ENCODE results near the gene SEPSECS.
"Not testable (repeated sequence)": the region's sequence is repeated elsewhere in the genome, so short reads cannot be mapped to it uniquely, and the experiment has no call there.

The SEPSECS gene

GRCh38 chr4:25109511-25109910, 50.7 kb downstream of the SEPSECS start:
- DNase-seq (ENCODE audit: low spot score): no peak

GRCh38 chr4:25108556-25108955, 51.7 kb downstream of the SEPSECS start:
- no peak for DNase-seq (ENCODE audit: low spot score)

- no peak for DNase-seq (ENCODE audit: low spot score)
Measured at GRCh38 chr4:25107827-25108516, 52.3 kb downstream of the SEPSECS start.

GRCh38 chr4:25106363-25107151, 53.7 kb downstream of the SEPSECS start:
- DNase-seq (ENCODE audit: low spot score): no peak

GRCh38 chr4:25104591-25104990, 55.7 kb downstream of the SEPSECS start:
- no peak for DNase-seq (ENCODE audit: low spot score)

GRCh38 chr4:25103418-25103817, 56.8 kb downstream of the SEPSECS start:
- DNase-seq (ENCODE audit: low spot score): no peak

GRCh38 chr4:25101836-25102235, 58.4 kb downstream of the SEPSECS start:
- no peak for DNase-seq (ENCODE audit: low spot score)

GRCh38 chr4:25100710-25101109, 59.5 kb downstream of the SEPSECS start:
- no peak for DNase-seq (ENCODE audit: low spot score)

GRCh38 chr4:25100021-25100555, 60.2 kb downstream of the SEPSECS start:
- DNase-seq (ENCODE audit: low spot score): no peak

GRCh38 chr4:25098964-25099891, 61.0 kb downstream of the SEPSECS start:
- peak; percentile 56 for DNase-seq (ENCODE audit: low spot score)

GRCh38 chr4:25096981-25097443, 63.2 kb downstream of the SEPSECS start:
- DNase-seq (ENCODE audit: low spot score): no peak

GRCh38 chr4:25096251-25096980, 63.8 kb downstream of the SEPSECS start:
- DNase-seq (ENCODE audit: low spot score): no peak

GRCh38 chr4:25095837-25096236, 64.4 kb downstream of the SEPSECS start:
- DNase-seq (ENCODE audit: low spot score): no peak

GRCh38 chr4:25092139-25092538, 68.1 kb downstream of the SEPSECS start:
- no peak for DNase-seq (ENCODE audit: low spot score)

- DNase-seq (ENCODE audit: low spot score): peak; percentile 63
Measured at GRCh38 chr4:25090516-25090915, 69.7 kb downstream of the SEPSECS start.

GRCh38 chr4:25089051-25089763, 71.0 kb downstream of the SEPSECS start:
- DNase-seq (ENCODE audit: low spot score): no peak

- no peak for DNase-seq (ENCODE audit: low spot score)
Measured at GRCh38 chr4:25088093-25088952, 71.9 kb downstream of the SEPSECS start.

GRCh38 chr4:25085671-25086070, 74.6 kb downstream of the SEPSECS start:
- no peak for DNase-seq (ENCODE audit: low spot score)

GRCh38 chr4:25083441-25083840, 76.8 kb downstream of the SEPSECS start:
- DNase-seq (ENCODE audit: low spot score): not testable (repeated sequence)

All from RKO (cell line).